Type B pancreatic cell (in vitro differentiated cells): ENCODE data around the gene PLOD3. TPM values are rescaled to one million over a fixed set of nuclear protein-coding genes. Genes with fewer than 3 reads are reported as not detected.

ENCODE experiments used
- DNase-seq: peaks from one replicate; pipeline ENCODE4 v3.0.0; 2021; ENCODE audit warnings: mixed read lengths; ENCODE audit not compliant: unreplicated experiment; ENCODE audit errors: extremely low spot score
- H3K27ac Mint-ChIP-seq: 2 replicates; pipeline ENCODE4 v1.8.0; 2021; ENCODE audit warnings: mild to moderate bottlenecking, mixed read lengths
- H3K27me3 Mint-ChIP-seq: 2 replicates; pipeline ENCODE4 v1.8.0; 2021; ENCODE audit warnings: mixed read lengths
- H3K36me3 Mint-ChIP-seq: 2 replicates; pipeline ENCODE4 v1.8.0; 2021; ENCODE audit warnings: mixed read lengths
- H3K4me1 Mint-ChIP-seq: one replicate; pipeline ENCODE4 v1.8.0; 2021; ENCODE audit warnings: mixed read lengths; ENCODE audit not compliant: unreplicated experiment
- H3K4me3 Mint-ChIP-seq: 2 replicates; pipeline ENCODE4 v1.8.0; 2021; ENCODE audit warnings: mild to moderate bottlenecking, mixed read lengths
- H3K9me3 Mint-ChIP-seq: 2 replicates; pipeline ENCODE4 v1.8.0; 2021; ENCODE audit warnings: mixed read lengths
- CTCF ChIP-seq: fragments of 200-600 bp; sonication (generic); conservative IDR thresholded peaks from 2 replicates; pipeline ENCODE4 v1.5.0; 2021; ENCODE audit warnings: antibody characterized with exemption, mild to moderate bottlenecking
- total RNA-seq: library from RNA; stranded (reverse); gene quantifications from 2 replicates; pipeline ENCODE4 v1.2.1, GENCODE V29; 2021; ENCODE audit warnings: low replicate concordance

Gene PLOD3
- total RNA-seq, 1 donor from 2014 or later: 65.7 TPM

DNA sequence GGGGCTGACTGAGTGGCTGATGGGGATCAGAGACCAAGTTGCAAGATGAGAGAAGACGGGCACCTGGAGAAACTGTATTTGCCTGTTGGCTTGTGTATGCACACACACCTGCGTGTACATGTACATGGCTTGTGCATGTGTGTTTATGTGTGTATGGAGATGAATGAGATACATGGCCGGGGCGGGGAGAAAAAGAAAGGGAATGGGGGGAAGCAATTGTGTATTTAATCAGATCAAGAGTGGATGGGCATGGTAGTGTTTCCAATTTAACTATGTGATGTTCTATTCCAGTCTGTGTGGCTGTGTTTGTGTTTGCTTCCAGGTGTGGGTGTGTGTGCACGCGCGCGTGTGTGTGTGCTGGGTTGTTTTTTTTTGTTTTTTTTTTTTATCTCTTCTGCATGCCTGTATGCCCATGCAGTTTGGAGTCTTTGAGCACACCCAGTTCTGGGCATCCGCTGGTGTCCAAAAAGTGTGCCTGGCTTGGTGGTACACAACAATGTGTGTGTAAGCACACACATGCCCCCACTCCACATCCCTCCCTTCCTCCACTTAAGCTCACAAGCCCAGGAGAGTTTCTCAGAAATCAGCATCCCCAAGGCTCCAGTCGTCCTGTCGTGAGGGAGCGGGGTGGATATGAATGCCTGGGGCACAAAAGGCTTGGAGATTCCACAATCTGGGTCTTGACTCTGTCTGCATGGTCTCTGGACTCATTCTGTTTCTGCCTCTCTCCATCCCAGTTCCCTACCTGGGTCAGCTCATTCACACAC, 49.6 kb downstream of the PLOD3 start:
- H3K27ac Mint-ChIP-seq: no peak overlapping the region
- no peaks in the 10 kb centered on the region for H3K9me3 Mint-ChIP-seq
- TF ChIP-seq CTCF: no peak
- DNase-seq: no peak
- H3K4me1 Mint-ChIP-seq: peaks cover 35% of the 10 kb centered on the region
- peaks cover 76% of the 10 kb centered on the region for H3K27me3 Mint-ChIP-seq
- H3K36me3 Mint-ChIP-seq: no peaks in the 10 kb centered on the region
- H3K4me3 Mint-ChIP-seq: peak overlapping the region; percentile 20

GRCh38 chr7:101166909-101167644, 50.3 kb downstream of the PLOD3 start:
- Mint-ChIP-seq H3K27ac (no peak overlapping the region), H3K9me3 (no peaks in the 10 kb centered on the region), H3K36me3 (no peaks in the 10 kb centered on the region), H3K4me3 (peak overlapping the region; percentile 44), H3K27me3 (peaks cover 77% of the 10 kb centered on the region), H3K4me1 (peaks cover 35% of the 10 kb centered on the region)
- no peak for TF ChIP-seq CTCF
- DNase-seq: no peak

DNA sequence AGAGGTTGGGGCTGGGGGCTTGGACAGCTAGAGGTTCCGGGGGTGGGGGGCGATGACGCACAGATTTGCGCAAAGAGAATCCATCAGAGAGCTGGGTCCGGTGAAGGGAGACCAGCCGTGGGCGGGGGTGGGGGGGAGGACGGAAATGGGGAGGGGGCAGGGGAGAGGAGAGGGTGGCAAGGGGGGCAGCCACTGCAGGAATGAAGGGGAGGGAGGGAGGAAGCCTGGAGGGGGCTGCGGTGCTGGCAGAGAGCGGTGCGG, 50.8 kb downstream of the PLOD3 start:
- Mint-ChIP-seq H3K36me3 (no peaks in the 10 kb centered on the region), H3K4me3 (no peak overlapping the region), H3K4me1 (peaks cover 36% of the 10 kb centered on the region)

DNA sequence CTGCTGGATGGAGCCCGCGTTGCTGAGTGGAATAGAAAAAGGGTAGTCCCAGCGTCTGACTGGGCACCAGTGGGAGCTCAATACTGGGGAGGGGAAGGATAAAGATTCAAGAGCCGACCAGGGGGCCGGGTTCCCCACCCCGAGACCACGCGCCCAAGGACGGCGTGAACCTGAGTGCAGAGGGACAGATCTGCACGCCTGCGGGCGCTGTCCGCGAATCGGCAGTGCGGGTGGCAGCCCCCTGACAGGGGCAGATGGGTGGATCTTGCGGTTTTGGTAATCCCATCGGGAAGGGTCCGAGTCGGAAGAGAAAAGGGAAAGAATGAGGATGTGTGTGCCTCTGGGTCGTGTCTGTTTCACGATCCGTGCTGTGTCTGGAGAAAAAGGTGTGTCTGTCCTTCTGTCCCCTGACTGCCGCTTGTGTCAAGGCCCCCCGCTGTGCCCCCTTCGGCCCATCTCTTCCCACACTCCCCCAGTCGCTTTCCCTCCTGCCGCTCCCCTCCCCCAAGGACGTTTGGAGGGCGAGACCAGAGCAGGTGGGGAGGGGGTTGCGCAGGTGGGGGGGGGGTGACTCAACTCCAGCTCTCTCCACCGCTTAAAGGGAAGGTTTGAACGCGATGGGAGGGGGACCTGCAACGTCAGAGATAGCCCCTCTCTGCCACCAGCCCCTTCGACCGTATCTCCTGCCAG, 51.3 kb downstream of the PLOD3 start:
- Mint-ChIP-seq H3K9me3 (no peaks in the 10 kb centered on the region), H3K4me3 (peak overlapping the region; percentile 86), H3K27me3 (peaks cover 67% of the 10 kb centered on the region), H3K36me3 (no peaks in the 10 kb centered on the region), H3K27ac (peak overlapping the region; percentile 74), H3K4me1 (peaks cover 36% of the 10 kb centered on the region)
- no peak for DNase-seq
- TF ChIP-seq CTCF: no peak

More for the DNA sequence above, 50.8 kb downstream of the PLOD3 start:
- Mint-ChIP-seq H3K27ac (no peak overlapping the region), H3K27me3 (peaks cover 72% of the 10 kb centered on the region), H3K9me3 (no peaks in the 10 kb centered on the region)
- DNase-seq: no peak
- no peak for TF ChIP-seq CTCF

GRCh38 chr7:101165075-101165957, 52.1 kb downstream of the PLOD3 start, which contains the start of gene VGF:
TSS of gene VGF (minus strand) at chr7:101165569. CDS start at chr7:101164843, 726 bp downstream.
- TF ChIP-seq CTCF: no peak
- peak within 1 kb of the TSS; percentile 74 for H3K27ac Mint-ChIP-seq
- H3K4me1 Mint-ChIP-seq: peaks cover 35% of the 10 kb centered on the region
- peak within 1 kb of the TSS; percentile 86 for H3K4me3 Mint-ChIP-seq
- DNase-seq: peak; percentile 93
- no peaks in the 10 kb centered on the region for H3K9me3 Mint-ChIP-seq
- peaks cover 59% of the 10 kb centered on the region for H3K27me3 Mint-ChIP-seq
- H3K36me3 Mint-ChIP-seq: no peaks in the 10 kb centered on the region
